ENCODE measurements around the gene BABAM2.

Gene BABAM2

DNA sequence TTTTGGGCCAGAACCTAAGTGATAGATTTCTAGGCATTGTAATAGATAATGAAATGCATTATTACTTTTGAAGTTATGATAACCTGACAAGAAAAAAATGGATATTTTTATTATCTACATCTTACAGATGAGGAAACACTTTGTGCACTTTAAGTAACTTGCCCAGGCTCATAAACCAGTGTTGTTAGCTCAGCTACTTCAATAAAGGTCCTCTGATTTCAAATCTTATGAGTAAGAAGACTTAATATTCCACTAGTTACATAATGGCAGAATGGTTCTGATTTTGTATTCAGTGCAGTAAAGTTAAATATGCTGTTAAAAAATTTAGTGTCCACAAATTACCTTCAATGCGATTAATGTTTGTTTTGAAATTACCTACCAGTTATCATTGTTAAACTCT, 199.0 kb downstream of the BABAM2 start:
- ChIA-PET CTCF (no interaction called here), POLR2A (no interaction called here)
- DNase-seq (ENCODE audit: extremely low spot score), result no peak
- TF ChIP-seq BHLHE40 (IDR thresholded peaks at IDR 0.05; ENCODE audit: borderline replicate concordance) (no peak), TARDBP (IDR thresholded peaks at IDR 0.05) (no peak), NFRKB (IDR thresholded peaks at IDR 0.05) (no peak), FOXK2 (IDR thresholded peaks at IDR 0.05) (no peak), HDGF (IDR thresholded peaks at IDR 0.05; ENCODE audit: borderline replicate concordance) (no peak), CTBP1 (IDR thresholded peaks at IDR 0.05; ENCODE audit: borderline replicate concordance) (no peak), ARNT (IDR thresholded peaks at IDR 0.05) (no peak)

DNA sequence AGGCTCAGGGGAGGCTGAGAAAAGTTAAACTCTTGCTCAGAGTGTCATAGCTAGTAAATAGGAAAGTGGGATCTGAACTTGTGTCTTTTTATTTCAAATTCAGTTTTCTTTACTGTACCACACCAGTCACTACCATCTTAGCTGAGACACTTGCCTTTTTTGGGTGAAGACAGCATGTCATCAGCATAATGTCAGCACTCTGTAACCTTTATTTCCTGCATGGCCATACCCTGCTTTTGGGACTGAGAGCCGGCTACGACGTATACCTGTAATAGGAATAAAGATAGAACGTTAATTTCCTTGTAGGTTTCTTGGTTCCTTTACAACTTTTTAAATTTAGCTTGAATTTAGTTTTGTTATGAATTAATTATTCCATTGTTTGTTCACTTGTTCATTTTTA, 202.8 kb downstream of the BABAM2 start:
- POLR2A ChIA-PET, result no interaction called here
- no peak for DNase-seq (ENCODE audit: extremely low spot score)
- TF ChIP-seq SUZ12 (IDR thresholded peaks at IDR 0.05) (no peak), BHLHE40 (IDR thresholded peaks at IDR 0.05; ENCODE audit: borderline replicate concordance) (no peak), LEF1 (IDR thresholded peaks at IDR 0.05; ENCODE audit: borderline replicate concordance) (no peak), FOXK2 (IDR thresholded peaks at IDR 0.05) (no peak), HDGF (IDR thresholded peaks at IDR 0.05; ENCODE audit: borderline replicate concordance) (no peak), NFRKB (IDR thresholded peaks at IDR 0.05) (no peak), SP1 (IDR thresholded peaks at IDR 0.05) (no peak), ZNF384 (IDR thresholded peaks at IDR 0.05) (no peak), ELF4 (IDR thresholded peaks at IDR 0.05) (no peak), TARDBP (IDR thresholded peaks at IDR 0.05) (no peak), ARNT (IDR thresholded peaks at IDR 0.05) (no peak), FOXM1 (IDR thresholded peaks at IDR 0.05; ENCODE audit: borderline replicate concordance) (no peak)
- TF ChIP-seq, protein P1, sequence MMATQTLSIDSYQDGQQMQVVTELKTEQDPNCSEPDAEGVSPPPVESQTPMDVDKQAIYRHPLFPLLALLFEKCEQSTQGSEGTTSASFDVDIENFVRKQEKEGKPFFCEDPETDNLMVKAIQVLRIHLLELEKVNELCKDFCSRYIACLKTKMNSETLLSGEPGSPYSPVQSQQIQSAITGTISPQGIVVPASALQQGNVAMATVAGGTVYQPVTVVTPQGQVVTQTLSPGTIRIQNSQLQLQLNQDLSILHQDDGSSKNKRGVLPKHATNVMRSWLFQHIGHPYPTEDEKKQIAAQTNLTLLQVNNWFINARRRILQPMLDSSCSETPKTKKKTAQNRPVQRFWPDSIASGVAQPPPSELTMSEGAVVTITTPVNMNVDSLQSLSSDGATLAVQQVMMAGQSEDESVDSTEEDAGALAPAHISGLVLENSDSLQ (IDR thresholded peaks at IDR 0.05), result no peak
- CTCF ChIA-PET, result interaction anchor here (0.7 kb wide), 2 partner anchors 302 to 411 kb away, joined by 4 to 6 read pairs; no protein-coding TSS in a partner anchor

DNA sequence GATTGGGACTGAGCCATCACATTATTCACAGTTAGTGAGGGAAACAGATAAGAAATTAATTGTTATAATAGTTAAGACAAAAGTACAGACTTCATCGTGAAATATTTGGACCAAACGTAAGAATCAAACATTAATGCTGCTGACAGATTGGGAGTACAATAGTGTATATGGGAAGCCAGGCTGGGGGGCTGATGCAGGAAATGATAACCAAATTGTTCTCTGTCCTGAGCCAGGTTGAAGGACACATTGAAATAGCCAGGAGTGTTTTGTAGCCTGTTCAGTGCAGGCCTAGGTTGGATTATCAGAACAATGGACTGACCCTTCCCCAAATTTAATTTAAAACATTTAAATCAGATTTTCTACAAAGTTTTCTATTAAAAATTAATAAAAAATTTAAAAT, 203.2 kb downstream of the BABAM2 start:
- ChIA-PET POLR2A (no interaction called here), CTCF (no interaction called here)
- TF ChIP-seq FOXM1 (IDR thresholded peaks at IDR 0.05; ENCODE audit: borderline replicate concordance) (no peak), LEF1 (IDR thresholded peaks at IDR 0.05; ENCODE audit: borderline replicate concordance) (no peak), ELF4 (IDR thresholded peaks at IDR 0.05) (no peak), L3MBTL2 (conservative IDR thresholded peaks at IDR 0.05) (no peak), CTBP1 (IDR thresholded peaks at IDR 0.05; ENCODE audit: borderline replicate concordance) (no peak)
- no peak for DNase-seq (ENCODE audit: extremely low spot score)

DNA sequence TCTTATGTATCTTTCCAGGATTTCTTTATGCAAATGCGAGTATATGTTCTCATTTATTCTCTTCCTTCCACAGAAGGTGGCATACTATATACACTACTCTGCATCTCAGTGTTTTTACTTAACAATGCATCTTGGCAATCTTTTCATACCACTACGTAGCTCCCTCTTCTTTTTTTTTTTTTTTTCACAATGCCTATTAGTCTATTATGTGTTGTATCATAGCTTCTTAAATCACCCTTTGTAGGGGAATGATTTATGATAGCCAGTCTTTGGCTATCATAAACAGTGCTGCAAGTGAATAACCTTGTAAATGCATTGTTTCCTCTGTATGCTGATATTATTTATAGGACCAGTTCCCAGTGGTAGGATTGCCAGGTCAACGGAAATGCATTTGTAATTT, 204.2 kb downstream of the BABAM2 start:
- POLR2A ChIA-PET, result no interaction called here
- TF ChIP-seq FOXK2 (IDR thresholded peaks at IDR 0.05), result no peak
- no peak for TF ChIP-seq TARDBP (IDR thresholded peaks at IDR 0.05)
- no peak for TF ChIP-seq FOXA1 (IDR thresholded peaks at IDR 0.05)
- TF ChIP-seq SUZ12 (IDR thresholded peaks at IDR 0.05), result no peak
- TF ChIP-seq, protein P1 (IDR thresholded peaks at IDR 0.05), result no peak
- no peak for TF ChIP-seq L3MBTL2 (conservative IDR thresholded peaks at IDR 0.05)
- TF ChIP-seq ZNF384 (IDR thresholded peaks at IDR 0.05), result no peak
- TF ChIP-seq BHLHE40 (IDR thresholded peaks at IDR 0.05; ENCODE audit: borderline replicate concordance), result no peak
- TF ChIP-seq CTBP1 (IDR thresholded peaks at IDR 0.05; ENCODE audit: borderline replicate concordance), result no peak
- no peak for TF ChIP-seq FOXM1 (IDR thresholded peaks at IDR 0.05; ENCODE audit: borderline replicate concordance)
- no peak for TF ChIP-seq SP1 (IDR thresholded peaks at IDR 0.05)
- TF ChIP-seq NFRKB (IDR thresholded peaks at IDR 0.05), result no peak
- no peak for TF ChIP-seq ARNT (IDR thresholded peaks at IDR 0.05)
- TF ChIP-seq LEF1 (IDR thresholded peaks at IDR 0.05; ENCODE audit: borderline replicate concordance), result no peak
- CTCF ChIA-PET, result no interaction called here
- DNase-seq (ENCODE audit: extremely low spot score), result no peak

DNA sequence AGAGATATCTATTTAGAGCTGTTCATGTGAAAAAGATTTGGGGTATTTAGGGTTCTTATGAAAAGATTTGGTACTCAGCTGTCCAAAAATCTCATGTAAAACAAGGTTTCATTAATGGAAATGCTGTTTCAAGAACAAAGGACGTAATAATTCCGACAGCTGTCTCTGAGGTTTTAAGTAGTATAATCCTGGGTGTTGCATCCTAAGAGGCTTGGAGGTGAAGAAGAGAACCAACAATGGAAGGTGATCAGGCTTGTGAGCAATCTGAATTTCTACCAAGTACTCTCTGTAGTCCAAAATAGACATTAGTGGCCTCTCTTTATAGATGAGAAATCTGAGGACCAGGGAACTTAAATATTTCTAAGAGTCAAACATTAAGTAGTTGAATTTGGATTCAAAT, 205.1 kb downstream of the BABAM2 start:
- ChIA-PET POLR2A (no interaction called here), CTCF (no interaction called here)
- no peak for TF ChIP-seq ZNF384 (IDR thresholded peaks at IDR 0.05)
- no peak for TF ChIP-seq FOXM1 (IDR thresholded peaks at IDR 0.05; ENCODE audit: borderline replicate concordance)
- no peak for DNase-seq (ENCODE audit: extremely low spot score)

DNA sequence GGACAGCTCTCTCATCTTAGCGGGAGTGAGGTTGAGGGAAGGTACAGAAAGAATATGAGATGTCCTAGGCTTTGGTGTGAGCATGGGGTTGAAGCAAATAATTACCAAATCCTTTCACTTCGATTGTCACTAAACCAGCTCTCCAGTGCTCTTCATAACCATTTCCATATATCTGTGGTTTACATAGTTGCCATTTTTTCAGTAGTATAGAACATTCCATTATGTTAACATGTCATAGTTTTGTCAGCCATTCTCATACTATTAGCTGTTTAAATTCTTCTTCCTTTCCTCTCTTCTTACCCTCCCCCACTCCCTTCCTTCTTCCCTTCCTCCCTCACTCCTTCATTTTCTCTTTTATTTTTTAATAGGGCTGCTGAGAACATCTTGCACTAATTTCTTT, 205.9 kb downstream of the BABAM2 start:
- no peak for DNase-seq (ENCODE audit: extremely low spot score)
- ChIA-PET POLR2A (no interaction called here), CTCF (no interaction called here)
- no peak for TF ChIP-seq NFRKB (IDR thresholded peaks at IDR 0.05)
- no peak for TF ChIP-seq FOXK2 (IDR thresholded peaks at IDR 0.05)
- no peak for TF ChIP-seq BHLHE40 (IDR thresholded peaks at IDR 0.05; ENCODE audit: borderline replicate concordance)
- TF ChIP-seq TARDBP (IDR thresholded peaks at IDR 0.05), result no peak

DNA sequence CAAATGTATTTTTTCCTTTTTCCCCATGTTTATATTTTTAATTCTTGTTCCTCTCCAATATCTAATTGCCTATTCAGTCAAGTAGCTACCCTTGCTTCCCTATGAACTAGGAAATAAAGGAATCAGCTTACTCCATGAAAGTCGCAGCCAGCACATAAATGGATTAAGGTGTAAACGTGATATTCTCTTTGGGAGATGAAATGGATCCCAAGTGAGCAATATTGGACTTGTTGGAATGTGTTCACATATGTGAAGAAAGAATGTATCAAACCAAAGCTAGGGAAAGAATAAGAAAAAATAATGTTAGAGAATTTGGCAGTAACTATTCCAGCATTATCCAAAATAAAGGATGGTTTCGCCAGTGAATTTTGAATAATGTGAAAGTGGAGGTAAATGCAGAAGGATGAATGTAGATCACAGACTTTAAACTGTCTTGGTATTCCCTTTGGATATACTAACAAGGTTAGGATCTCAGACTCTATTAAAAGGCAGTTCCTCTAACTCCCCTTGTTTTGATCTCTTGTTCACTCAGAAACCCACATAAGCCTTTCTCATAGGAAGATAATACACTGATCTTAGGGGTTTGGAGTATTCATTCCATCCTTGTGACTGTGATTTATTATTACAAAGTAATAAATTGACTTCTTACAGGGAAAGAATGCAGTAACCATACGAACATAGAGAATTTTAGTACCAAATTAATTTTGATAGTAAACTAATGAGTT, 208.1 kb downstream of the BABAM2 start:
- ChIA-PET POLR2A (interaction anchor here (0.6 kb wide), 1 partner anchor 99 kb away, joined by 3 read pairs; no protein-coding TSS in a partner anchor), CTCF (no interaction called here)
- TF ChIP-seq, protein P1 (IDR thresholded peaks at IDR 0.05), result no peak
- TF ChIP-seq ELF4 (IDR thresholded peaks at IDR 0.05) (no peak), BHLHE40 (IDR thresholded peaks at IDR 0.05; ENCODE audit: borderline replicate concordance) (no peak), NFRKB (IDR thresholded peaks at IDR 0.05) (no peak), SUZ12 (IDR thresholded peaks at IDR 0.05) (no peak), FOXM1 (IDR thresholded peaks at IDR 0.05; ENCODE audit: borderline replicate concordance) (no peak), ARNT (IDR thresholded peaks at IDR 0.05) (no peak), CTBP1 (IDR thresholded peaks at IDR 0.05; ENCODE audit: borderline replicate concordance) (no peak), L3MBTL2 (conservative IDR thresholded peaks at IDR 0.05) (no peak), HDGF (IDR thresholded peaks at IDR 0.05; ENCODE audit: borderline replicate concordance) (no peak), ZNF384 (IDR thresholded peaks at IDR 0.05) (no peak), FOXA1 (IDR thresholded peaks at IDR 0.05) (no peak), LEF1 (IDR thresholded peaks at IDR 0.05; ENCODE audit: borderline replicate concordance) (no peak), FOXK2 (IDR thresholded peaks at IDR 0.05) (no peak), TARDBP (IDR thresholded peaks at IDR 0.05) (no peak), SP1 (IDR thresholded peaks at IDR 0.05) (no peak)
- DNase-seq (ENCODE audit: extremely low spot score), result no peak

All from HEK293T (cell line).